Measurements from ENCODE around the gene SHANK2. TPM values are rescaled to one million over a fixed set of nuclear protein-coding genes. Genes with fewer than 3 reads are reported as not detected.

Gene SHANK2
- total RNA-seq, 2 experiments from 2014 or later: not detected

DNA sequence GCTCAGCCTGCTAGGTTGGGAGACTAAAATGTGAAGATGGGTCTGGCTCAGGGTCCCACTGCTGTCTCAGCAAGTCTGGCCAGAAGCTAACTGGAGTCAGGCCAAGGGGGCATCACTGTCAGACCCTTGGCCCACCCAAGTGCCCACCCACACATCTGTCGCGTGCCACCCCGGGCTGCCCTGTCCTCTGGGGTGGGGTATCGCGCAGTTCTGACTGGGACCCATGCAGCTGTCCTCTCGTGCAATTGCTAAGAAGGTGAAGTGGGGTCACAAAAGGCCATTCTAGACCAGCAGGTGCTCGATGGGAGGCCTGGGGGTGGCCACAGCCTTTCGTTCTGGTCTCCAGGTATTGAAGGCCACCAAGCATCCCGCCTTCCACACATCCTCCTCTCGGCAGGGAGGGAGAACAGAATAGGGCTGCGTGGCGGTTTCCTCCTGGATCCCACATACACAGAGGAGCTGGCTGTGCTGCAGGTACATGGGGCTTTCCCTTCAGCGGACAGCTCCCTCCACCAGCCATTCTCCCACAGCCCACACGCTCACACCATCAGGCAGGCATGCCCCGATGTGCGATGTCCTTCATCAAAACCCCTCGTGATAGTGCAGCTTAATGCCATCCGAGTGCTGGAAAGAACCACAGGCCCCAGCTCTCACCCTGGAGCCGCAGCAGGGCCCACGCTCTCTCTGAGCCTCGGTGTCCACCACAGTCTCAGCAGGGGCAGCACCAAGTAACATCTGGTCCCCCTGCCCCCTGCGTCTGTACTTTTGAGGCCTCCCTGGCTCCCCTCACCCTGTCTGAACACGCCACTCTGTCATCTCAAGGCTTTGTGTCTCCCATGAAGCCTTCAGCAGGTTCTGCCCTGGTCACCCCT is 37.6 kb downstream of the SHANK2 start:
- no peak overlapping the region for H3K4me3 Mint-ChIP-seq
- DNase-seq: no peak
- H3K9me3 Mint-ChIP-seq: no peaks in the 10 kb centered on the region
- ChIA-PET CTCF (interaction anchor here (0.7 kb wide), 1 partner anchor 35 kb away, joined by 3 read pairs; no protein-coding TSS in a partner anchor), POLR2A (no interaction called here)
- no peaks in the 10 kb centered on the region for H3K4me1 Mint-ChIP-seq
- no peaks in the 10 kb centered on the region for H3K27me3 Mint-ChIP-seq
- no peaks in the 10 kb centered on the region for H3K36me3 Mint-ChIP-seq (ENCODE audit: low read depth)
- no peak overlapping the region for H3K27ac Mint-ChIP-seq

DNA sequence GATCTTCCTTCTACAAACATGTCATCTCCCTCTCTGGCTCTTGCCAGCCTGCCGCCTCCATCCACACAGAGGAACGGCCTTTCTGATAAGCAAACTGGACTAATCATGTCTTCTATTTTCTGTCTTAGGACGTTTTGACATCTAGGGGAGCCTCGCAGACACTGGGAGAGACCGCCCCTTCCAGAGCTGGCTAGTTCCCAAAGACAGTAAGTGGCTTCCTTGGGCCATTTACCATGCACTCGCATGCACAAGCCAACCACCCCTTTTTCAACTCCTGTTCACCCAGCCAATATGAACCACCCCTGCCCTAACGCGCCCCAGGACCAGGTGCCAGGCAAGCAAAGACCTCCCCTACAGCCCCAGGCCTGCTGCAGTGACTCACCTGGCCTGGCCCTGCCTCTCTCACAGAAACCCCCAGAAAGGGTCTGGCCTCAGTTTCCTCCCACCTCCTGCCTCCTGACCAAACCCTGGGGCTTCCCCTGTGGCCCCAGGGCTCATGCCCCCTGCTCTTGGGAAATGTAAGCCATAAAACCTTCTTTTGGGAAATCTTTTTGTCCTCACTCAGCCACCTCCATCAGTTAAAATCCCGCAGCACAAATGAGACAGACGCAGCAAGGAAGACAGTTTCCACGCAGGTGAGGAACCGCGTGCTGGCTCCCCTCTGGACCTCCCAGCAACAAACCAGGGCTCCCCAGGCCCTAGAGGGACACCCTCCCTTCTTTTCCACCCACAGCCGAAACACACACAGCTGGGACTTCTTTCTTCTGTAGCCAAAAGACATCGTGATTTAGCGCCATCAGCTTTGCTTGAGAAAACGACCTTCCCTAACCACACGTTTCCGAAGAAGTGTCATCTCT is 38.5 kb downstream of the SHANK2 start:
- no peak overlapping the region for H3K4me3 Mint-ChIP-seq
- H3K27ac Mint-ChIP-seq: no peak overlapping the region
- POLR2A ChIA-PET: no interaction called here
- H3K4me1 Mint-ChIP-seq: no peaks in the 10 kb centered on the region
- CTCF ChIA-PET: interaction anchor here (0.7 kb wide), 1 partner anchor 34 kb away, joined by 3 read pairs; no protein-coding TSS in a partner anchor
- H3K36me3 Mint-ChIP-seq (ENCODE audit: low read depth): no peaks in the 10 kb centered on the region
- H3K27me3 Mint-ChIP-seq: no peaks in the 10 kb centered on the region
- DNase-seq: no peak
- H3K9me3 Mint-ChIP-seq: no peaks in the 10 kb centered on the region

DNA sequence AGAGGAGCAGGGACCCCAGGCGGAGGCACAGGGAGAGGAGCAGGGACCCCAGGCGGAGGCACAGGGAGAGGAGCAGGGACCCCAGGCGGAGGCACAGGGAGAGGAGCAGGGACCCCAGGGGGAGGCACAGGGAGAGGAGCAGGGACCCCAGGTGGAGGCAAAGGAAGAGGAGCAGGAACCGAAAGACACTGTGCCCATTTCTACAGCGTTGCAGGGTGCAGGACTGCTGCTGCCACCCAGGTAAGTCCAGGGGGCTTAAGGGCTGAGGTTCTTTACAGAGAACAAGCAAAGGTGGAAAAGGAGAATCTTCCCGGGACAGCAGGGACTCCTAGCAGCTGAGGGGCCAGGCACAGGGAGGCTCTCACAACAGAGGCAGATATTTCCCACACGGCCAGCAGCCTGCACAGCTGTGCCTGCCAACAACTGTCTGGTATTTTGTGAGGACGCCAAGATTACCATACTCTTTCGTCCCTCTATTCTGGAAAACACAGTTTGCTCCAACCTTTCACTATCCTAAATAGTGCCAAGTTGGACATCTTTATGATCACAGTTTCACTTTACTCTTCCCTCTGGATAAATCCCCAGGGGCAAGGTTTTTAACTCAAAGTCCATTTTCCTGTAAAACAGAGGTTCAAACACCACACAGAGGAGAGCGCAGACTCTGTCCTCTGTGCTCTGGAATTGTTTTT is 39.4 kb downstream of the SHANK2 start:
- CTCF ChIA-PET: no interaction called here

DNA sequence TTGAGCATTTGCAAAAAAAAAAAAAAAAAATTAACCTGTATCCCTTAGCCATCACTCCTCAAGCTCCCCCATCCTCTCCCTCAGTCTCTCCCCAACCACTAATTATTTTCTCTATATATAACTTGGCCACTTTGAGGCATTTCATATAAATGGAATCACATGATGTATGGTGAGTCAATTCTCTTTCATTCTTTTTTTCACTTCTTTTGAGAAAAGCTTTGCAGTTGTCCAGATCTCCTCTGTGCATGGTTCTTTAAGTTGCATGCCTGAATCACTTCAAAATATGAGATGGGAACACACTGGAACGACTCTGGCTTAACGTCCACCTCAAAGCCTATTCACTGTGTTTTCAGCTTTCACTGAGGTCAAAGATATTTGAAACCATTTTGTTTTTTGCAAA is 40.7 kb downstream of the SHANK2 start:
- Mint-ChIP-seq H3K36me3 (ENCODE audit: low read depth) (no peaks in the 10 kb centered on the region), H3K4me1 (no peaks in the 10 kb centered on the region), H3K27me3 (no peaks in the 10 kb centered on the region), H3K9me3 (no peaks in the 10 kb centered on the region), H3K4me3 (no peak overlapping the region), H3K27ac (no peak overlapping the region)
- DNase-seq: no peak
- CTCF ChIA-PET: no interaction called here
- POLR2A ChIA-PET: no interaction called here

More for the DNA sequence above, 39.4 kb downstream of the SHANK2 start:
- POLR2A ChIA-PET: no interaction called here
- no peaks in the 10 kb centered on the region for H3K36me3 Mint-ChIP-seq (ENCODE audit: low read depth)
- H3K27me3 Mint-ChIP-seq: no peaks in the 10 kb centered on the region
- H3K27ac Mint-ChIP-seq: no peak overlapping the region
- no peak for DNase-seq
- H3K9me3 Mint-ChIP-seq: no peaks in the 10 kb centered on the region
- no peaks in the 10 kb centered on the region for H3K4me1 Mint-ChIP-seq
- no peak overlapping the region for H3K4me3 Mint-ChIP-seq

DNA sequence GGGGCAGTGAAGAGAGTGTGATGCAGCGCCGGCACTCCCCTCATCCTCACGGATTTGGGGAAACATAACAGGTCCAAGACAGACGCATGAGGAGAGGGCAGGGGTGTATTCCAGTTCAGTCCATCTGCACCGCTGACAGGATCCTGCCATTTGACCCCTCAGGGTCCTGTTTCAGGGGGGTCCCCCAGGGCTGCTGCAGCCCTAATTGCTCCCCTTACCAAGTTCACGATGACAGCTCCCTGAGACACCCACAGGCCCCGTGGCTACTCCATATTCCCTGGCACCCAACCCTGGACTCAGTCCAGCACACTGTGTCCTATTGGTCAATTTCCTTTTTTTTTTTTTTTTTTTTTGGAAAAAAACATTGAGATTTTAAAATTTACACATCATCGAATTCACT is 41.5 kb downstream of the SHANK2 start:
- no peaks in the 10 kb centered on the region for H3K27me3 Mint-ChIP-seq
- H3K4me3 Mint-ChIP-seq: no peak overlapping the region
- ChIA-PET POLR2A (no interaction called here), CTCF (no interaction called here)
- H3K9me3 Mint-ChIP-seq: no peaks in the 10 kb centered on the region
- DNase-seq: no peak
- H3K36me3 Mint-ChIP-seq (ENCODE audit: low read depth): no peaks in the 10 kb centered on the region
- H3K4me1 Mint-ChIP-seq: no peaks in the 10 kb centered on the region
- H3K27ac Mint-ChIP-seq: no peak overlapping the region

DNA sequence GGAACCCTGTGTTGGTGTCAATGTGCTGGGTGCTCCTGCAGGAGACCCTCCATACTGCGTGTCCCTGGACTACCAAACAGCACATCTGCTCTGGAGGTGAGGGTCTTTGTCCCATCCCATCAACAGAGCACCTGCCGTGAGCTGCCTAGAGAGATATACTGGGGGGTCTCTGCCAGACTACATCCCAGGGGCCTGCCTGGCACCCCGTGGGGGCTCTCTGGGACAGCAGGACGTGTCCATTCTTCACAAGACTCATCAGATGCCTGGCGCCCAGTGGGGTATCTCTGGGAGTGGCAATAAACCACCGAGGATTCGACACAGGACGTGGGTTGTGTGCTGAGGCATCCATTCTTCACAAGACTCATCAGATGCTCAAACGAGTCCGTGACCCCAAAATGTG is 42.7 kb downstream of the SHANK2 start:
- no peaks in the 10 kb centered on the region for H3K9me3 Mint-ChIP-seq
- ChIA-PET CTCF (no interaction called here), POLR2A (no interaction called here)
- no peaks in the 10 kb centered on the region for H3K4me1 Mint-ChIP-seq
- DNase-seq: no peak
- no peak overlapping the region for H3K27ac Mint-ChIP-seq
- H3K36me3 Mint-ChIP-seq (ENCODE audit: low read depth): no peaks in the 10 kb centered on the region
- H3K4me3 Mint-ChIP-seq: no peak overlapping the region
- no peaks in the 10 kb centered on the region for H3K27me3 Mint-ChIP-seq

DNA sequence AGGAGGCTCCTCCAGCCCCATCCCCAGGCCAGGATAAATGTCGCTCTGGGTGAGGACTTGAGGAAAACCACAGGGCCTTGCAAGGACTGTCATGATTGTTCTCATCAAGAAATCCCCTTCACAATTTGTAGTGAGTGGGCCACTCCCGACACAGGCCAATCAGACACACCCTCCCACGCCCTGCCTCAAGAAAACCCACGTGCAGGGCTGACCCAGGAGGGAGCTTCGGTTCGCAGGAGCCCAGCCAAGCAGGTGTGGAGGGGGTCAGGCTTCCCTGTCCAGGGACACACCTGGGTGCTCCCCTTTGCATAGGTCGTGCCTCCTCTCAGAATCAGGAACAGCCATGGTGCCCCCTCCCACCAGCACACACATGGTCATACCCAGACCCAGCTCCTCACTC is 43.2 kb downstream of the SHANK2 start:
- POLR2A ChIA-PET: no interaction called here
- DNase-seq: no peak
- Mint-ChIP-seq H3K4me1 (no peaks in the 10 kb centered on the region), H3K36me3 (ENCODE audit: low read depth) (no peaks in the 10 kb centered on the region), H3K27ac (no peak overlapping the region), H3K9me3 (no peaks in the 10 kb centered on the region), H3K4me3 (no peak overlapping the region), H3K27me3 (no peaks in the 10 kb centered on the region)
- CTCF ChIA-PET: no interaction called here

DNA sequence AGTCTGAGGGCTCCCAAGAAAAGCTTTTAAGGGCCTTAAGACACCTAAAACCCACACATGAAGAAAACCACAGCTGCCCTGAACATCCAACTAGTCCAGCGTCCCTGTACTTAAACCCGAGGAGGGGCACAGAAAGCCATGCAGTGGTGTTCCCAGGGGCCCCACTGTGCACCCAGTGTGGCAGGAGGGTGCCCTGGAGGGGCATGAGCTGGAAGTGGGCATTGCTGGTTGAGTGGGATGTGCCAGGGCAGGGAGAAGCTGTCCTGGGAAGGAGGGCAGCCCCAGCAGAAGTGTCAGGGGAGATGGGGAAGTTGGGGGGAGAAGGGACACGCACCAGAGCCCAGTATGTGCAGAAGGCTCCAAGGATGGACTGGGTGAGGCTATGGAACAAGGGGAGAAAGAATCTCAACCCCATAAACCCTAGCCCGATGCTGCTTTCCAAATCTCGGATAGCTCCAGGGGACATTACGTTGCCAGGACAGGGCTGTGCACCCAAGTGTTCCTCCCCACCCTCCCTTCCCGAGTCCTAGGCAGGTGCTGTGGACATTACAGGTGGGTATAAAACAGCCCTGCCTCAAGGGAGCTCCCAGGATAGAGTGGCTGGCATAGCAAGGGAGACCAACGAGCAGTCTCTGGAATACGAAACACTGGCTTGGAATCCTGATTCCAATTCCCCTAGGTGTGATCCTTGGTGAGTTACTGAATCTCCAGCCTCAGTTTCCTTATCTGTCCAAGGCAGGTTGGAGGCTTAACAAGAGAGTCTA is 44.2 kb downstream of the SHANK2 start:
- Mint-ChIP-seq H3K36me3 (ENCODE audit: low read depth) (no peaks in the 10 kb centered on the region), H3K9me3 (no peaks in the 10 kb centered on the region), H3K4me1 (no peaks in the 10 kb centered on the region), H3K27ac (no peak overlapping the region), H3K4me3 (no peak overlapping the region), H3K27me3 (no peaks in the 10 kb centered on the region)
- POLR2A ChIA-PET: no interaction called here
- no peak for DNase-seq
- CTCF ChIA-PET: interaction anchor here (0.6 kb wide), 1 partner anchor 107 kb away, joined by 3 read pairs; no protein-coding TSS in a partner anchor

DNA sequence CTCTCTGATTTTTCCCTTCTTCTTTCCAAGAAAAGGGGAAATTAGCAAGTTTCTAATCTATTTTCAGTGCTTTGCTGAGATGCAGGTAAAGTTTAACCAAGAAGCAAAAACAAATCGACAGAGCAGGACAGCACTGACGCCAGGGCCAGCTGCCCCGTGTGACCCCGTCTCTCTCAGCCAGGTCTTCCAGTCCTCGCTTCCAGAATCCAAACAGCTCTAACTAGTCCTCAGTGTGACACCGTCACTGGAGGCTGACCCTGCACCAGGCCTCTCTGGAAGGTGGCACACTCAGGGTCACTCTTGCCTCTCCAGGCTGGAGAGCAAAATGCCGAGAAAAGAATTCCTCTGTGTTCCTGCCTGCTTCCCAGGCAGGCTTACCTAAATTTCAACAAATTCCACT is 44.8 kb downstream of the SHANK2 start:
- DNase-seq: no peak
- Mint-ChIP-seq H3K4me3 (no peak overlapping the region), H3K27ac (no peak overlapping the region), H3K27me3 (no peaks in the 10 kb centered on the region), H3K4me1 (no peaks in the 10 kb centered on the region), H3K9me3 (no peaks in the 10 kb centered on the region), H3K36me3 (ENCODE audit: low read depth) (no peaks in the 10 kb centered on the region)
- ChIA-PET CTCF (interaction anchor here (0.6 kb wide), 1 partner anchor 106 kb away, joined by 3 read pairs; no protein-coding TSS in a partner anchor), POLR2A (no interaction called here)

DNA sequence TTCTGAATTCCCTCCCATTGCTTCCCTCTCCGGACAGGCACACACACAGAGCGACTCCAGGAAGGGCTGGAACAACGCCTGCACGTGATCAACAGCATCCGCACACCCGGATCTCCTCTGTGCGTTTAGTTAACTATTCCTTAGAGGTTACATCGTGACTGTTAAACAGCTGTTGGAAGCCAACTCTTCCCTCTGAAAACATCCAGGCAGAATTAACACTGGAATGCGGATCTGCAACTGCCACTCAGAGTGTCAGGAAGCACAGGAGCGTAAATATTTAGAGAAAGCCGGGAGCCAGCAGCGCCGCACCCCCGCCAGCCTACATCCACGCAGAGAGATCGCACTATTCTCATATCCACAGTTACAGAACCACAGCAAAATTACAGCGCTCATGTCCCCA is 46.2 kb downstream of the SHANK2 start:
- ChIA-PET POLR2A (no interaction called here), CTCF (interaction anchor here (0.9 kb wide), 1 partner anchor 20 kb away, joined by 6 read pairs; no protein-coding TSS in a partner anchor)
- Mint-ChIP-seq H3K27me3 (no peaks in the 10 kb centered on the region), H3K4me3 (no peak overlapping the region), H3K27ac (no peak overlapping the region), H3K9me3 (no peaks in the 10 kb centered on the region), H3K4me1 (no peaks in the 10 kb centered on the region), H3K36me3 (ENCODE audit: low read depth) (no peaks in the 10 kb centered on the region)
- no peak for DNase-seq

DNA sequence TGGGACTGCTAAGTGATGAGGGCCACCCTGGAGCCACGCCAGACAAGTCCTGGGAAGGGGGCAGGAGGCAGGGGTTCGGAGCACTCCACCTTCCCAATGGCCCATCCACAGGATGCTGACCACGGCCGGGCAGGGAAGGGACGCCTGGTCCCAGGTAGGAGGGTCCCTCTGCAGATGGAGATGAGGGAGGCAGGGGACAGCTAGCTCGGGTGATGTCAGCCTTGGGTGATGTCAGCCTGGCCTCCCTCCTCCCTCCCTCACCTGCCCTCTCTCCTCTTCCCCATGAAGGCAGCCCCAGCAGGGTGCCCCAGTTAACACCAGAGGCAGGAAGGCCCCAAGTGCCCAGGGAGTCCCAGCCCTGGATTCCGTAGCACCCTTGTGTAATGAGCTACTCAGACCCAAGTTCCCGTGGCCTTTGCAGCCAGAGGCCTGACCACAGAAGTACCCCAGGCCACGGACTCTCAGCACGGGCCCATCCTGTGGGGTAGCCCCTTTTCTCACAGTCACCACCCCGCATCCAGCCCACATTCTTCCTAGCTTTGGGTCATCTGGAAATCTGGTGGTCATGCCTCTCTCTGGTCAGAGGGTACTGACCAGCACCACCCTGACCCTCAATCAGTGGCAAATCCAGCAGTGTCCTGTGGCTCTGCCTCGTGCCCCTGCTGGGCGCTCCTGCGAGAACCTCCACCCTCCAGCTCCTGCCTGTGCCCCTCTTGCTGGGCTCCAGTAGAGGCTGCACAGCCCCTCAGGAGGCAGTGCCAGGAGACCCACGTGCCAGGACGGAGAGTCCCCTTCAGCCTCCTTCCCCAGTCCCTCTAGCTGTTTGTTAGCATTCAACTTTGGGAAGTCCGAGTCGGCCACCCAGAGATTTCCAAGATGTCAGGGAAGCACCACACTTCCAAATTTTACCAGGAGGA is 47.4 kb downstream of the SHANK2 start:
- H3K27ac Mint-ChIP-seq: no peak overlapping the region
- ChIA-PET CTCF (interaction anchor here (0.5 kb wide), 1 partner anchor 484 kb away, joined by 3 read pairs; no protein-coding TSS in a partner anchor), POLR2A (no interaction called here)
- no peaks in the 10 kb centered on the region for H3K36me3 Mint-ChIP-seq (ENCODE audit: low read depth)
- DNase-seq: no peak
- H3K4me3 Mint-ChIP-seq: no peak overlapping the region
- no peaks in the 10 kb centered on the region for H3K4me1 Mint-ChIP-seq
- no peaks in the 10 kb centered on the region for H3K27me3 Mint-ChIP-seq
- no peaks in the 10 kb centered on the region for H3K9me3 Mint-ChIP-seq

DNA sequence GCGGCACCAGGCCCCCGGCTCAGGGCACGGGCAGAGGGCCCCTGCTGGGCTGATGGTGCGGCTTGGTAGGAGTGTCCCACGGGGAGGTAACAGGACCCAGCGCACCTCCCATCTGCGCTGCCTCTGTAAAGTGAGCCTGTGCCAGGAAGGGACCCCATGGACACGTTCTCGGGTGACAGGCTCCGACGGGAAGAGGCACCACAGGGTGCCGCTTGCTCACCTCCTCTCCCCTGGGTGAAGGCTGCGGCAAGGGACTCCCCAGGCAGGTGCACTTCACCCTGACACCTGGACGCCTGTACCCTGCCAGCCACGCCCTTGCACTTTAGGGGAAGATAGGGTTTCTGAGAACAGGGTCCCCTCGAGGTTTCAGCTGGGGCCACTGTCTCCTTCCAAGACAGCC is 48.1 kb downstream of the SHANK2 start:
- Mint-ChIP-seq H3K4me1 (no peaks in the 10 kb centered on the region), H3K27me3 (no peaks in the 10 kb centered on the region), H3K4me3 (no peak overlapping the region), H3K36me3 (ENCODE audit: low read depth) (no peaks in the 10 kb centered on the region), H3K9me3 (no peaks in the 10 kb centered on the region), H3K27ac (no peak overlapping the region)
- ChIA-PET CTCF (no interaction called here), POLR2A (no interaction called here)
- no peak for DNase-seq

Measured in activated CD4-positive, alpha-beta T cell treated with anti-CD3 and anti-CD28 coated beads, Interleukin-2, amount 10 ng/mL, durations not matched to agents 7 days and 5 days (primary cell).